ENCODE measurements around the gene PTTG1IP.

PTTG1IP gene

DNA sequence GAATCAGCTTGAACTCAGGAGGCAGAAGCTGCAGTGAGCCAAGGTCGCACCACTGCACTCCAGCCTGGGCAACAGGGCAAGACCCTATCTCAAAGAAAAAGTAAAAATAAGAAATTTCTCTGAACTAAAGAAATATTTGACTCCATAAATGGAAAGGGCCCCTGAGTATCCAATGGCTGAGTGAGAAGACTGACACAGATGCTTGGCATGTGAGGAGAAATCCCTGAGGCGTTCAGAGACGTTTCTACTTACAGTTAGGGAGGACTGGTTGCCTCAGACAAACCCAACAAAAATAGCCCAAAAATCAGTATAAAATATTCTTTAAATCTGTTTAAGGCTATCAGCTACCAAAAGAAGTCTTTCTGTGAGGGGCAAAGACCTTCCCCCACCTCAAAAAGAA is 52.6 kb downstream of the PTTG1IP start:
- DNase-seq (ENCODE audit: low spot score): peak; percentile 69

DNA sequence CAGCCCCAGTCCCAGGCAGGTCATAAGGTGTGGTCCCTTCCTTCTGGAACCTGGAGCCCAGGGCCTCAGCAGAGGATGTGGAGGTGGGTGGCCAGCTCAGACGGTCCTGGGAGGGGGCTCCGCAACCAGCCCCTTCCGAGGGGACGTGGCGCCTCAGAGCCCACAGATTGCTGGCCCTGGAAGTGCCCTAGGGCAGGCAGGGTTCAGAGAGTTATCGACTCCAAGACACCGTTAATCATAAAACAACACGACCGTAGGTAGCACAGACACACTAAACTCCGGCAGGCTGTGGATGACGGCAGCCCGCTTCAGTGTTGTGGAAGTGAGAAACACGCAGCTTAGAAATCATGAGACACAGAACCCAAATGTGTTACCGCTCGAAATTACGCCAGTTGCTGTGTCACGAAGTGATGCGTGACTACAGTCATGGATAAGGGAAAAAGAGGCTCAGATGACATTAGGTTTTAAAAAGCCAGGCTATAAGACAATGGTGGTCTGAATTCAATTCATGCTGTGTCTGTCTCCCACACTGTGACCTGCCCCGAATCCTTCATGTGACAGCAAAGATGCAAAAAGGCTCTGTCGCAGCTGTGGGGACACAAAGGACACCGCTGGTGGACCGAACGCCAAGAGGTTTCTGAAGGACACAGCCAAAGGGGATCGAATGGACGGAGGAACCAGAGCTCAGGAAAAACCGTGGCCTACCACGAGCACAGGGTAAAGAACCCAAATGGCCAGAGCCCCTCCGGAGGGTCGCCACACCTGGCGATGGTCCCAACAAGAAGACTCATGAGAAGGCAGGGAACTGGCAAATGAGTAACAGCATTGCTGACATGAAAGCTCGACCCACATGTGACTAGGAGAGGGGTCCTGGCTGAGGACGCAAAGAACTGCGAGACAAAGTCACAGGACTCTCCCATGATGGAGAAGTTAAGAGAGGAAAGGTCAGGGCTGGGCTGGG is 53.9 kb downstream of the PTTG1IP start:
- no peak for DNase-seq (ENCODE audit: low spot score)

DNA sequence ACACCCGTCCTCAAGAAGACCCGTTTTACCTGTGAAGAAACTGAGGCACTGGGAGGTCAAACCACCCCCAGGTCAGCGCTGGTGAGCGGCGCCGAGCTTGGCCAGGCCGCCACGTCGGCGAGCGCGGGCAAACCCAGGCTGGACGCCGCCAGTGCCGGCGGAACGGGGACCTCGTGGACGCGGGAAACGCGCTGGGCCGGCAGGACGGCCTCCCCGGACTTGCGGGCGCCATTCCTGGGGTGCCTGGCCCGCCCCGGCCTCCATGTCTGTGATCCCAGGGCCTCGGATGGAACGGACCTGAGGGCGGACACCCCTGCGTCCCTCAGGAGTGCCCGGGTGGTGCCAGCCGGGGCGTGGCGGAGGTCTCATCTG is 54.9 kb downstream of the PTTG1IP start:
- no peak for DNase-seq (ENCODE audit: low spot score)

DNA sequence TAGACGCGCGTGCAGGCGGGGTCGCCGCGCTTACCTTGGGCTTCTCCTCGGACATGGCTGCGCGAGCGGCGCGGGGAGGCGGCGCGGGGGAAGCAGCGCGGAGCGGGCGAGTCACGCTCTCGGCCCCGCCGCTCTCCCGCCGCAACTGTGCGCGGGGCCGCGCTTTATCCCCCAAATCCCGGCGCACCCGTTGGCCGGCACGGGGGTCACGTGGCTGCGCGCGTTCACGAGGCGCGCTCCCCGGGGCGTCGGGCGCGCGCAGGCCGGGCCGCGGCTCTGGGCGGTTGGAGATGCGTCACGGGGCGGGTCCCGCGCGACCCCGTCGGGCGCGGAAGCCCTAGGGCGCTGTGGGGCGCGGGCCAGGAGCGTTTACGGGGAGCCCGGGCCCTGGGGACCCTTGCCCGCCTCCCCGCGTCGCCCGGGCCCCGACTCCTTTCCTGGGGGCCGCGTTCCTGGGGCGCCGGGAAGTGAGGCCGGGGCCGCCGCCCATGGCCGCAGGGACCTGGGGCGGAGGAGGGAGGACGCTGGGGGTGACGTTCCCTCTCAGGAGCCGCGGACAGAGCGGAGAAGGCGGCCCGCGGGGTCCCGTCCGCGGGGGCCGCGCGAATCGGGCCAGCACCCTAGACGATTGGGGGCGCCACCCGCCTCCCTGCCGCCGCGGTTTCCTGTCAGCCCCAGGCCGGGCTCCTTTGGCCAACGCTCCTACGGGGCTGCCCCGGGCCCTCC is 55.4 kb downstream of the PTTG1IP start, which contains the start of gene SUMO3:
TSS of gene SUMO3 (minus strand) at position 149 of the 726 bp plus-strand sequence. CDS start at position 55, 94 bp downstream.
- peak; percentile 96 for DNase-seq (ENCODE audit: low spot score)

DNA sequence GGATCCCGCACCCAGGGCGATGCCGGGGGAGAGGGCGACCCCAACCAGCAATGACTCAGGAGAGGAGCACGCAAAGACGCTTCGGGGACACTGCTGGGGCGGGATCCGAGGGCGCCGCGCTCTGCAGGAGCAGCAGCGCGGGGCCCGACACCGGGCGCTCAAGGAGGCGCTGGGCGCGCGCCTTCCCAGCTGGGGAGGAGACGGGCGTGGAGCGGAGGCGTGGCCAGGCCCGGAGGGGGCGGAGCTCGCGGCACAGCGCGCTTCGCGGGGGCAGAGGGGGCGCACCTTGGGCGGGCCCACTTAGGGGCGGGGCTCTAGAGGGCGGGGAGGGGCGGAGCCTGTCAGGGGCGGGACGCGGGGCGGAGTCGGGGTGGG is 56.0 kb downstream of the PTTG1IP start:
- peak; percentile 99 for DNase-seq (ENCODE audit: low spot score)

DNA sequence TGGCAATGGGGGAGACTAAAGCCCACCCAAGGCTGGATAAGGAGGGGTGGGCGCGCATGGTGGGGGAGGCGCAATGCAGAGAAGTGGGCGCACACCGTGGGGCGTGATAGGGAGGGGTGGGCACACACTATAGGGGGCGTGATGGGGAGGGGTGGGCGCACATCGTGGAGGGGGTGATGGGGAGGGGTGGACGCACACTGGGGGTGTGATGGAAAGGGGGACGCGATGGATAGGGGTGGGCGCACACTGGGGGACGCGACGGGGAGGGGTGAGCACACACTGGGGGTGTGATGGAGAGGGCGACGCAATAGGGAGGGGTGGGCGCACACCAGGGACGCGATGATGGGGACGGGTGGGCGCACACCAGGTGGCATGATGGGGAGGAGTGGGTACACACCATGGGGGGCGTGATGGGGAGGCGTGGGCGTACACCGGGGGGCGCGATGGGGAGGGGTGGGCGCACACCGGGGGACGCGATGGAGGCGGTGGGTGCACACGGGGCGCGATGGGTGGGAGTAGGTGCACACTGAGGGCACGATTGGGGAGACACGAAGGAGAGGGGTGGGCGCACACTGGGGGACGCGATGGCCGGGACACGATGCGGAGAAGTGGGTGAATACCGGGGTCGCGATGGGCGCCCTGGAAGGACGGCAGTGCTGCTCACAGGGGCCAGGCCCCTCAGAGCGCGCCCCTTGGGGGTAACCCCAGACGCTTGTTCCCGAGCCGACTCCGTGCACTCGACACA is 56.6 kb downstream of the PTTG1IP start:
- DNase-seq (ENCODE audit: low spot score): no peak

DNA sequence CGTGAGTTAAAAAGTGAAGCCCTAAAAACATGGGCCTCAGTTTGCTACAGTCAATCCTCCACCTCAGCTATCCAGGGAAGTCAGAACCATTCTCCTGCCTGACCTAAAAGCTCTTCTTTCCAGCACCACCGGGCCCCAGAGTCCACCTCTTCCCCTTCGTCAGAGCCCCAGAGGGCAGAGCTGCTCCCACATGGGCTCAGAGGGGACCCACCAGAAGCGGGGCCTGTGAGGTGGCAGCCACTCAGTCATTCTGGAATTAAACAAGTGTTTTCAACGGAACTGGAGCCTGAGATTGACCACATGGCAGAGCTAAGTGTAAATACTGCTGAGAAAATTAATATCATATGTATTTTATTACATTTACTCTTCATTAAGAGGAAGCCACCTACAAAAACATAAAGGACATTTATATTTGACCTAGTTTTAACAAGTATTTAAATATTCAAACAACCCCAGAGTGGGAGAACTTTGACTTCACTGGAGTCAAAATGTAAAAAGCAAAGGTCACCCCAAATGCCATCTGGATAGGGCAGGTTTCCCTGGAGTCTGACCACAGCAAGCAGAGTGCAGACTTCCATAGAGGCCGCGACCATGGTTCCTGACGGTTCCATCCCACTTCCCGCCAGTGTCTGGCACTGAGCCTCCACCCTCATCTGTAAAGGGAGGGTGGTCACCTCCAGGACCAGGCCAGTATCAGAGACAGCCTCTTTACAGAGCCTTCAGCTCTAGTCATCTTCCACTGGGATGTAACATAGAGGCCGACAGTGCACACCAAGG is 57.5 kb downstream of the PTTG1IP start:
- DNase-seq (ENCODE audit: low spot score): no peak

DNA sequence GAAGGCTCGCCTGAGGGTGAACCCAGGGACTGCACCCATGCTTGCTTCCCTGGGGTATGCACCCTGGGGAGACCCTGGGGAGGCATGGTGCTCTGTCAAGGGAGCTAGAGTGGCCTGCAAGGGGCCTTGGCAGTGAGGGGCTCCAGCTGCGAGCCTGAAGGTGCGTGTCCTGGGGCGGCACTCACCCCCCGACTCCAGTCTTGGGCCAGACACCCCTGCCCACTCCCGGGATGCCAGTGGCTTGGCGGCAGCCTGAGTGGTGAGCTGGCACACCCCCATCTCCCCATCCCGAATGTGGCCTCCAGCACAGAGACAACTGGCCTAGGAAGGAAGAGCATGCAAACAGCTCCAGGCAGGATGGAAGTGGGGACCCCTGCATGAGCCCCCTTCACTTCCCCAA is 58.3 kb downstream of the PTTG1IP start:
- no peak for DNase-seq (ENCODE audit: low spot score)

DNA sequence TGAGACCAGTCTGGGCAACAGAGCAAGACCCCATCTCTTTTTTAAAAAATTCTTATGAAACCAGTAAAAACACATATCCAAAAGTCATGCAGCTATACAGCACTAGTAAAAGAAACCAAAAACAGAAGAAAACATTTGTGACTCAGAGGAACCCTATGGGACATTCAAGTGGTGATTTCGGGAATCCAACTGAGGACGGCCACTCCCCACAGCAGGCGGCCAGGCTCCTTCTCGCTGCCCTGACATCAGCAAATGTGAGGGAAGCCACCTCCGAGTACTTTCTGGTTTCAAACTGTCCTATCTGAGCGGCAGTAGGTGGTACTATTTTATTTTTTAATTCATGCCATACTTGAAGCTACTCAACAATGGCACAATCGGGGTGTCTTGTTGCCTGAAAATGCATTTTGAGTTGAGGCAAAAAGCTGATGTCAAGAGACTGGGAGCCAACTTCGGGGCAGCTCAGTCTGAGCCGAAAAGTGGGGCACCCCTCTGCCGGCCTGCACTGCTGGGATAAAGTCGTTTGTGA is 58.9 kb downstream of the PTTG1IP start:
- no peak for DNase-seq (ENCODE audit: low spot score)

DNA sequence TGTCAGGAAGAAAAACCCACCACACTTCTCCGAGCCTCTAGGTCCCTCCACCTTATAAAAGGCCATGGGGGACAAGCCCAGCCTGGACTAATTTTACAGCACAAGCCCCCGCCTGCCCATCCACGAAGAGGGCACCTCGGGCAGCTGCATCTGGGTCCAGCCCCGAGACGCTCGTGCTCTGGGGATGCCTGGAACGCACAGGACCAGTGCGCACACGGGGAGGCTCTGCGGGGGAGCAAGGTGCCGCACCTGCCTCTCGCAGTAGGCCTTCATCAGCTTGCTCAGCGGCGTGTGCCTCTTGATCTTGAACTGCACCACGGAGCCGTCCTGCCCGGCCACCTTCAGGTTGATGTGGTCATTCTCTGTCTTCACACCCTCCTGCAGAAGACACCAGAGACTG is 59.8 kb downstream of the PTTG1IP start:
- no peak for DNase-seq (ENCODE audit: low spot score)

DNA sequence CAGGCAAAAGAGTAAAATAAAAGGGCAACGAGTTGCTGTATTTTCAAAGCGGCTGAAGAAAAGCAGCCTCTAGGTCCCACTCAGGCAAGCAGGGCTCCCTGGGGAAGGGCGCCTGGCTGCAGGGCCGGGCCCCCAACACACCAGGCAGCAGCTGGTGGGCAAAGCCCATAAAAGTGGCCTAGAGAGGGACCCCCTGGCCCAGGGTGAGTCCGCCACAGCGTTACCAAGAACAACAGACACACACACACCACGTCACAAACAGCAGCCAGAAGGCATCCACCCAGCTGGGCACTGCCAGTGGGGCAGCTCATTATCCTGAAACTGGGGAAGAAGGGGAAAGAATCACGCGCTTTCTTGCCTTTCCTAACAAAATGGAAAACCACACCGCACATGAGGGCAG is 60.3 kb downstream of the PTTG1IP start:
- DNase-seq (ENCODE audit: low spot score): no peak

DNA sequence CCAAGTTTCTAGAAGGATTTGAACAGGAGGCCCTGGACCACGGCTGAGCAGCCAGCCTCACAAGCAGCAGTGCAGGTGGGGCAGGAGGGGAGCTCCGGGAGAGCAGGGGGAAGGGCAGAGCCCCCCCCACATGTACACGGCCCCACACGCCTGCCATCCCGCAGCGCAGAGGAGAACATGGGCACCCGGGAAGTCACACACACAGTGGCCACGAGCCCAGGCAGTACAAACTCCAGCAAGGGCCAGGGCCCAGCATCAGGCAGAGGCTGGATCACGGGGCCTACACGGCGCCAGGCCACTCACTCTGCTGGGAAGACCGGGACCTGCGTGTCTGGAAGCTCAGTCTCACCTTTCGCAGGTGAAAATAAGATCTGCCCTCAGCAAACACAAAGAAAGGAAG is 60.9 kb downstream of the PTTG1IP start:
- no peak for DNase-seq (ENCODE audit: low spot score)

DNA sequence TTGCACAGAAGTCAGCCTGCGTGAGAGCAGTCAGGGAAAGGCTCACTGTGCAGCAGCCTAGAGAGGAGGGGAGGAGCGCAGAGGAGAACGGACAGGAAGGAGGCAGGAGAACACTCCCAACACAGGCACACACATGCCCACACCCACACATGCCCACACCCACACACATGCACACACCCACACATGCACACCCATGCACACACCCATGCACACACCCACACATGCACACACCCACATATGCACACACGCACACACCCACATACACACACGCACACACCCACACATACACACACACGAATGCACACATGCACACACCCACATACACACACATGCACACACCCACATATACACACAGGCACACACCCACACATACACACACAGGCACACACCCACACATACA is 62.7 kb downstream of the PTTG1IP start:
- DNase-seq (ENCODE audit: low spot score): no peak

DNA sequence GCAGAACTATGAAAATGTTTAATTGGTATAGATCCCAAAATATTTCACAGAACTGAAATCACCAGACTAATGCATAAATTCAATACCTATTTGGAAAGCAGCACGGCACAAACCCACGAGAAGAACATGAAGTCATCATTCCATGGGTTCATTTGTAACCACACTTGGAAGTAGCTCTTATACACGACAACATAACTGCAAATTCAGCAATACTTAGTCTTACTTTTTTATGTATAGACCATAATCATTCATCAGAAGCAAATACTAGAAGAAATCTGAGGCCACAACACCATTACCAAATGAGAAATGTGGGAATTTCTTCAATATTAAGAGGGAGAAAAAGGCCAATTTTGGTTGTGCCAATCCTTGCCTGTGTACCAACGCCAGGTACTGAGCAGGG is 67.6 kb downstream of the PTTG1IP start:
- DNase-seq (ENCODE audit: low spot score): no peak

DNA sequence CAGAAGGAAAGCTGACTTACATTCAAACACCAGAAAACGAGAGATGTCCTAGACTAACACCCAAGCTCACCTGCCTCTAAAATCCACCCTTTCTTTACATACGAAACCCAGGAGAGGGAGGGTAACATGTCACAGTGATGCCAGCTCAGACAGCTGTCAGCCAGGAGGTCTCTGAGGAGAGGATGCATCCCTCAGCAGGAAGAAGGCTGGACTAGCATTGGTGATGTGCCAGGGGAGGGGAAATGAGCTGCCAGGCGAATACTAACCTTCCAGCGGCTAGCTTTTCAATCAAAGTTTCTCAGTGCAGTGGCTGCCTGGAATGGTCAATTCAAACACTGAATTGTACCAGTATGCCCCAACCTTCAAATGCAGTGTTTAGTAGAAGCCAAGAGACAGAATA is 68.3 kb downstream of the PTTG1IP start:
- no peak for DNase-seq (ENCODE audit: low spot score)

DNA sequence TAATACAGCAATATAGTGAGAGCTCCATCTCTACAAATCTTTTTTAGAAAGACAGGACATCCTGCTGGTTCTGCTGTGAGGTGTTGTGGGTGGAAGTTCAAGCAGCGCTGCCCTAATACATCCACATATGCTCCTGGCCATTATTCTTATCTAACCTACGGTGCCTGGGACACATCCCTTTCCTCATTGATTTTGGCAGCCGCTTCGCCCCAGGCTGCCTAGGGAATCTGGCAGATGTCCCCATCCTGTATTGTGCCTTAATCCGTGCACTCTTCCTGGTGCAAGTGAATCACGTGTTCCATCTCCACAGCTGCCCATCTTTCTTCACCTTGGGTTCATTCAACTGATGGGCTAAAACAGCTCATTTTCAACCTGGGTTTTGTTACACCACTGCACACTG is 68.7 kb downstream of the PTTG1IP start:
- no peak for DNase-seq (ENCODE audit: low spot score)

DNA sequence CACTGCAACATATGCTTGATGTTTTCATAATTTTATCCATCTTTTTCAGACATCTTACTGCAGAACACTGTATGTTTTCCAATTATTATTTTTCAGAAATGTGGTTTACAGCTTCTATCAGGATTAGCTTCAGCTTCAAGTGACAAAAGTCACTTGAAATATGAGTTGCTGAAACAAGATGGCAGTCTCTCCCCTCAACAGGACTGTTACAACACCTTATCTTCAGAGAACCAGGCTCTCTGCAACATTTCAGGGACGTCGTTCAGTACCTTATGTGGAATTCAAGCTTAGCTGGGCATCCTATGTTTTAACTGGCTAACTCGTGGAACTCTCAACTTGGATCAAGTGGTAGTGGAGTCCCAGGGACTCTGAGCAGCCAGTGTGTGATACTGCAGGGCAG is 69.8 kb downstream of the PTTG1IP start:
- DNase-seq (ENCODE audit: low spot score): no peak

DNA sequence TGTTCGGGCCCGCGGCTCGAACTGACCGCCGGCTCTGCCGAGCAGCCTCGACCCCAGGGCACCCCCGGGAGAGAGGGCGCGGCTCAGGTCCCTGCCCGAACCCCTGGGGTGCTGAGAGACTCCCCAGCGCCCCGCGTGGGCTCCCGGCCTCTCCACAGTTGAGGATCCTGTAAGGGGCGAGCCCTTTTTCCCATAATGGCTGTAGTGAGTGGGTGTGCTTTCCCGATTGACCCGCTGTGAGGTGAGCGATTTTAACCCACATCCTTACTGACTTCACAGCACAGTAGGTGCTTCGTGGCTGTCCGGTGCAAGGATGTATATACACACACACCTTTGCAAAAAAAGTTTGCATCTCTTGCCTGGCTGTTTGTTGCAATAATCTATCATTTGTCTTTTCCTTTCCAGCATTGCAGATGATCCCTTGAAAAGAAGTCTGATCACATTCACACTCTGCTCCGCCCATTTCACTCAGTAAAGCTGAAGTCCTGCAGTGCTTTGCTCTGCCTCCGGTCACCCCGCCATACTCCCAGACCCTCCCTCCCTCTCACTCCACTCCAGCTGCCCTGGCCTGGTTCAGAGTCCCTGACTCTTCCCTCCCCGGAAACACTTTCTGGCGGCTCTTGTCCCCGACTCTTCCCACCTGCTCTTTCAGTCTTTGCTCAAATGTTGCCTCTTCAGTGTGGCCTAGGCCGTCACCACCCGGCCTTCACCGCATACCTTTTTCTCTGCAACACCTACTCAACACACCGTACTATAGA is 70.9 kb downstream of the PTTG1IP start:
- peak; percentile 35 for DNase-seq (ENCODE audit: low spot score)

DNA sequence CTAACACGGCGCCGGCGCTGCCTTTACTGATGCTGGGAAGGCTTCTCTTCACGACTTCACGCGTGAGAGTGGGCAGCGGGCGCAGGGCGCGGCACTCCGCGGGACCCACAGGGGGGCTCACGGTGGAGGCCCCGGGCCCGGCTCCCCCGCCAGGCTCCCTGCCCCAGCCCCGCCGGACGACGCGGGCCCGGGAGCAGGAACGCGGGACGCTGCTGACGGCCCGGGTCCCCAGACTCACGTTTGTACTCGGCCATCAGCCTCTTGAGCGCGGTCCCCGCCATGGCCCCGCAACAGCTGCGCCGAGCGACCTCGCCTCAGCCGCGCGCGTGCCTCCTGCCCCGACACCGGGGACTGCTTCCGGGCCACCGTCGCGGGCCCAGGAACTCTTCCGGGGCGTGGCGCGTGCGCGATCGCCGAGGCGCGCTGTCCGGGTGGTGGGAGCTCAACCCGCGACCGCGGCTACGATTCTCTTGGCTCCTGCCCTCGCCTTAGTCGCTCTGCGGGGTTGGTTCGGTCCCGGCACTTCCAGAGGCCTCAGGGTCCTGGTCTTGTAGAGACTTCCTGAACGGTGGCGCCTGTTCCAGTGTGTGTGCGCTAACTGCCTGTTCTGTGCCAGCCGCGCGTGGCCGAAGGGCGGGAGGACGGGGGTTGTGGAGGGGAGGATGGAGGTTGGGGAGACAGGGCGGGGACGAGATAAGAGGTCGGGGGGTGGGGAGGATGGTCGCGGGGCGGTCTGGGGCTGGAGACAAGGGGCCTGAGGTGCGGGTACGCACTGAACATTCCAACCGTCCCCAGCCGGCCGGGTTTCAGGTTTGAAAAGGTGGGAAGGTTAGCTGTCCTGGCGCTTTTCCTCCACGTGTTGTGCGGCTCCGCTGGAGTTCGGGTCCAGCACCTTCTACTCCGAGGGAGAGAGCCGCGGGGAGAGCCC is 71.8 kb downstream of the PTTG1IP start, which contains the start of gene UBE2G2:
TSS of gene UBE2G2 (minus strand) at position 353 of the 928 bp plus-strand sequence. CDS start at position 281, 72 bp downstream.
- peak; percentile 98 for DNase-seq (ENCODE audit: low spot score)

Measured in AG08396 (cell line).